Vagina (tissue), 2 donors: Measurements from ENCODE around the gene APP. TPM values are rescaled to one million over a fixed set of nuclear protein-coding genes. Genes with fewer than 3 reads are reported as not detected.

Experiments used
- DNase-seq, 2 donors: peaks; one replicate each; pipeline ENCODE4 v3.0.0-alpha.2; 2017; ENCODE audit errors: extremely low spot score in 2 of 2
- H3K27ac ChIP-seq: fragments of 200-600 bp; sonication (generic); one replicate; pipeline ENCODE4 v1.5.1; 2019
- H3K27me3 ChIP-seq: fragments of 200-600 bp; sonication (generic); one replicate; pipeline ENCODE4 v1.5.1; 2019
- H3K36me3 ChIP-seq, 2 donors: fragments of 200-600 bp; sonication (generic); one replicate each; pipeline ENCODE4 v1.5.1; 2017 to 2019
- H3K4me1 ChIP-seq: fragments of 200-600 bp; sonication (generic); one replicate; pipeline ENCODE4 v1.5.1; 2019
- H3K4me3 ChIP-seq, 2 donors: fragments of 200-600 bp; sonication (generic); 1 replicate in 1 of 2; 2 replicates in 1 of 2; pipeline ENCODE4 v1.5.1; 2016 to 2019
- H3K9me3 ChIP-seq: fragments of 200-600 bp; sonication (generic); one replicate; pipeline ENCODE4 v1.5.1; 2019
- CTCF ChIP-seq, 3 experiments: fragments of 450-650 bp in 2 of 3; fragments of 200-600 bp in 1 of 3; sonication (generic) in 1 of 3; IDR thresholded peaks; one replicate each; pipeline ENCODE4 v1.5.1; 2017 to 2019; ENCODE audit warnings: antibody characterized with exemption in 3 of 3, mild to moderate bottlenecking in 2 of 3, moderate library complexity in 2 of 3
- POLR2A ChIP-seq, 2 donors: fragments of 450-650 bp; IDR thresholded peaks; one replicate each; pipeline ENCODE4 v1.6.1; 2017; ENCODE audit warnings: antibody characterized with exemption in 2 of 2, mild to moderate bottlenecking in 2 of 2, moderate library complexity in 2 of 2
- POLR2AphosphoS5 ChIP-seq, 2 donors: sonication (generic); formaldehyde crosslinking; IDR thresholded peaks; one replicate each; pipeline ENCODE4 v1.9.0; 2017; ENCODE audit warnings: antibody characterized with exemption in 2 of 2, mild to moderate bottlenecking in 2 of 2, low read depth in 1 of 2; ENCODE audit not compliant: insufficient read depth in 1 of 2
- intact Hi-C: fragments of 100-400 bp; cut with DNase I; formaldehyde crosslinking; loops from one replicate; pipeline ENCODE4 v1.15.1; 2023
- total RNA-seq: library from RNA; depleted of rRNA; stranded (reverse); fragments of >200 nt; gene quantifications from one replicate; pipeline ENCODE4 v1.2.3, GENCODE V29; 2016

The APP gene
- total RNA-seq, 1 donor from 2014 or later, result 315 TPM

GRCh38 chr21:26130249-26130881 is 40.2 kb downstream of the APP start:
- intact Hi-C loops, result no loop called here
- Histone ChIP-seq H3K4me3 (no peak overlapping the region), H3K4me1 (peaks cover 28% of the 10 kb centered on the region), H3K9me3 (no peaks in the 10 kb centered on the region), H3K36me3 (no peaks in the 10 kb centered on the region), H3K27ac (no peak overlapping the region), H3K27me3 (no peaks in the 10 kb centered on the region)
- DNase-seq, result no peak
- TF ChIP-seq POLR2AphosphoS5 (IDR thresholded peaks at IDR 0.05; ENCODE audit: insufficient read depth in 1 of 2, low read depth in 1 of 2) (no peak), POLR2A (IDR thresholded peaks at IDR 0.05) (no peak), CTCF (IDR thresholded peaks at IDR 0.05) (no peak)

GRCh38 chr21:26127918-26128317 is 42.7 kb downstream of the APP start:
- TF ChIP-seq POLR2AphosphoS5 (IDR thresholded peaks at IDR 0.05; ENCODE audit: insufficient read depth in 1 of 2, low read depth in 1 of 2) (peak in 1 of 2 donors; percentile 27), POLR2A (IDR thresholded peaks at IDR 0.05) (no peak)

GRCh38 chr21:26127073-26127814 is 43.3 kb downstream of the APP start:
- intact Hi-C loops, result no loop called here
- Histone ChIP-seq H3K27me3 (no peaks in the 10 kb centered on the region), H3K9me3 (no peaks in the 10 kb centered on the region), H3K4me1 (peaks cover 38% of the 10 kb centered on the region), H3K27ac (no peak overlapping the region), H3K4me3 (no peak overlapping the region), H3K36me3 (no peaks in the 10 kb centered on the region)
- no peak for DNase-seq
- TF ChIP-seq POLR2A (IDR thresholded peaks at IDR 0.05), result no peak
- no peak for TF ChIP-seq CTCF (IDR thresholded peaks at IDR 0.05)
- TF ChIP-seq POLR2AphosphoS5 (IDR thresholded peaks at IDR 0.05; ENCODE audit: insufficient read depth in 1 of 2, low read depth in 1 of 2), result no peak

More at GRCh38 chr21:26127918-26128317, 42.7 kb downstream of the APP start:
- Histone ChIP-seq H3K9me3 (no peaks in the 10 kb centered on the region), H3K4me3 (no peak overlapping the region), H3K4me1 (peaks cover 38% of the 10 kb centered on the region), H3K27me3 (no peaks in the 10 kb centered on the region), H3K27ac (no peak overlapping the region), H3K36me3 (no peaks in the 10 kb centered on the region)
- intact Hi-C loops, result no loop called here
- no peak for DNase-seq

GRCh38 chr21:26126168-26126553 is 44.4 kb downstream of the APP start:
- TF ChIP-seq POLR2A (IDR thresholded peaks at IDR 0.05), result no peak
- TF ChIP-seq POLR2AphosphoS5 (IDR thresholded peaks at IDR 0.05; ENCODE audit: insufficient read depth in 1 of 2, low read depth in 1 of 2), result no peak
- H3K4me1 ChIP-seq, result peaks cover 38% of the 10 kb centered on the region
- H3K9me3 ChIP-seq, result no peaks in the 10 kb centered on the region
- DNase-seq, result no peak
- no peaks in the 10 kb centered on the region for H3K27me3 ChIP-seq
- intact Hi-C loops, result no loop called here
- H3K36me3 ChIP-seq, result no peaks in the 10 kb centered on the region
- H3K27ac ChIP-seq, result no peak overlapping the region
- no peak overlapping the region for H3K4me3 ChIP-seq

DNA sequence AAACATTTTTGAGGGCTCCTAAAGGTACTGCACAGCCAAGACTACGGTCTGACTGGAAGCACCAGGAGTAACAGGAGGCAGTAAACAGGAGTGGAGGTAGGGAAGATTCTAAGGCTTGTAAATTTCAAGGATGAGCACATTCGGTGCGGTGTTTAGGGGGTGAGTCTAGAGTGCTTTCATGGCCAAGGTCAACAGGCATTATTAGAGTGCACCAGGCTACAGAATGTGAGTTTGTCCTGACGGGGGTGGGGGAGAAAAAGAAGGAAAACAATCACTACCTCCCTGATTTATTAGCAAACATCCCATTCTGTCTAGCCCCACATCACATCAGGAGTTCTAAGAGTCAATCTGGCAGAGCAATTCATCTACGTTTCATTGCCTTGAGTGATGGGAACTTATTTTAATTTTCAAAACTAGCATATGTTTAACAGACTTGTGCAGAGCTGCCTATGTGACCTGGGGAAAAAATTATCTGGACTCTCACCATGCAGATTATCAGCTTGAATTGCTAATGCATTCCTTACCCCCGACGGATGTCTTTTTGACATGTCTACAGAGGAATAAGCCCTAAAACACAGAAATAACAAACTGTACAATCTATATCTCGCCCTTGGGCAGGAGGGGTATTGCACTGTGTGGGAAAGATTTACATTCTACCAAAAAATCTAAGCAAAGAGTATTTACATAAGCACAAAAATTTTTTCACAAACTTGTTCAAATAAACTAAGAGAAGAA is 45.0 kb downstream of the APP start:
- H3K27me3 ChIP-seq, result no peaks in the 10 kb centered on the region
- H3K27ac ChIP-seq, result no peak overlapping the region
- intact Hi-C loops, result no loop called here
- DNase-seq, result no peak
- H3K36me3 ChIP-seq, result no peaks in the 10 kb centered on the region
- no peaks in the 10 kb centered on the region for H3K9me3 ChIP-seq
- H3K4me3 ChIP-seq, result no peak overlapping the region
- TF ChIP-seq CTCF (IDR thresholded peaks at IDR 0.05) (no peak), POLR2AphosphoS5 (IDR thresholded peaks at IDR 0.05; ENCODE audit: insufficient read depth in 1 of 2, low read depth in 1 of 2) (no peak), POLR2A (IDR thresholded peaks at IDR 0.05) (no peak)
- peaks cover 35% of the 10 kb centered on the region for H3K4me1 ChIP-seq
